Measurements from ENCODE around the gene LRRFIP1.
"Not testable (repeated sequence)": the region's sequence is repeated elsewhere in the genome, so short reads cannot be mapped to it uniquely, and the experiment has no call there.

Gene LRRFIP1

GRCh38 chr2:237592425-237592980, 34.9 kb upstream of the LRRFIP1 start:
- H3K4me1 ChIP-seq (ENCODE audit: control insufficient read depth, insufficient read depth, low read length) = peaks cover 27% of the 10 kb centered on the region
- H3K27me3 ChIP-seq (ENCODE audit: control insufficient read depth, insufficient read depth, low read length) = no peaks in the 10 kb centered on the region
- no peaks in the 10 kb centered on the region for H3K9me3 ChIP-seq (ENCODE audit: control insufficient read depth, low read length)
- no peaks in the 10 kb centered on the region for H3K36me3 ChIP-seq (ENCODE audit: control insufficient read depth, insufficient read depth, low read length)
- H3K4me3 ChIP-seq (ENCODE audit: low read length) = no peak overlapping the region
- H3K9ac ChIP-seq (ENCODE audit: low read length) = no peak overlapping the region

GRCh38 chr2:237593036-237593435, 34.4 kb upstream of the LRRFIP1 start:
- peaks cover 25% of the 10 kb centered on the region for H3K4me1 ChIP-seq (ENCODE audit: control insufficient read depth, insufficient read depth, low read length)
- no peaks in the 10 kb centered on the region for H3K36me3 ChIP-seq (ENCODE audit: control insufficient read depth, insufficient read depth, low read length)
- no peaks in the 10 kb centered on the region for H3K27me3 ChIP-seq (ENCODE audit: control insufficient read depth, insufficient read depth, low read length)
- H3K9me3 ChIP-seq (ENCODE audit: control insufficient read depth, low read length) = no peaks in the 10 kb centered on the region
- H3K9ac ChIP-seq (ENCODE audit: low read length) = no peak overlapping the region
- no peak overlapping the region for H3K4me3 ChIP-seq (ENCODE audit: low read length)

GRCh38 chr2:237593596-237594320, 33.6 kb upstream of the LRRFIP1 start:
- Histone ChIP-seq H3K4me1 (ENCODE audit: control insufficient read depth, insufficient read depth, low read length) (peaks cover 20% of the 10 kb centered on the region), H3K27me3 (ENCODE audit: control insufficient read depth, insufficient read depth, low read length) (no peaks in the 10 kb centered on the region), H3K9me3 (ENCODE audit: control insufficient read depth, low read length) (no peaks in the 10 kb centered on the region), H3K36me3 (ENCODE audit: control insufficient read depth, insufficient read depth, low read length) (no peaks in the 10 kb centered on the region), H3K9ac (ENCODE audit: low read length) (no peak overlapping the region), H3K4me3 (ENCODE audit: low read length) (no peak overlapping the region)

- no peaks in the 10 kb centered on the region for H3K27me3 ChIP-seq (ENCODE audit: control insufficient read depth, insufficient read depth, low read length)
- no peaks in the 10 kb centered on the region for H3K36me3 ChIP-seq (ENCODE audit: control insufficient read depth, insufficient read depth, low read length)
- no peak overlapping the region for H3K4me3 ChIP-seq (ENCODE audit: low read length)
- H3K9ac ChIP-seq (ENCODE audit: low read length) = no peak overlapping the region
- H3K9me3 ChIP-seq (ENCODE audit: control insufficient read depth, low read length) = no peaks in the 10 kb centered on the region
- H3K4me1 ChIP-seq (ENCODE audit: control insufficient read depth, insufficient read depth, low read length) = peaks cover 20% of the 10 kb centered on the region
These were observed 32.9 kb upstream of the LRRFIP1 start for GRCh38 chr2:237594514-237594871.

GRCh38 chr2:237595829-237596519, 31.4 kb upstream of the LRRFIP1 start:
- H3K9ac ChIP-seq (ENCODE audit: low read length); H3K9me3 ChIP-seq (ENCODE audit: control insufficient read depth, low read length); H3K27me3 ChIP-seq (ENCODE audit: control insufficient read depth, insufficient read depth, low read length); H3K36me3 ChIP-seq (ENCODE audit: control insufficient read depth, insufficient read depth, low read length); H3K4me3 ChIP-seq (ENCODE audit: low read length): not testable (repeated sequence)
- H3K4me1 ChIP-seq (ENCODE audit: control insufficient read depth, insufficient read depth, low read length) = peaks cover 29% of the 10 kb centered on the region

- Histone ChIP-seq H3K4me3 (ENCODE audit: low read length) (no peak overlapping the region), H3K36me3 (ENCODE audit: control insufficient read depth, insufficient read depth, low read length) (no peaks in the 10 kb centered on the region), H3K9me3 (ENCODE audit: control insufficient read depth, low read length) (no peaks in the 10 kb centered on the region), H3K4me1 (ENCODE audit: control insufficient read depth, insufficient read depth, low read length) (peaks cover 24% of the 10 kb centered on the region), H3K9ac (ENCODE audit: low read length) (no peak overlapping the region), H3K27me3 (ENCODE audit: control insufficient read depth, insufficient read depth, low read length) (no peaks in the 10 kb centered on the region)
These were observed 30.7 kb upstream of the LRRFIP1 start for GRCh38 chr2:237596520-237597195.

- Histone ChIP-seq H3K4me3 (ENCODE audit: low read length) (no peak overlapping the region), H3K9me3 (ENCODE audit: control insufficient read depth, low read length) (no peaks in the 10 kb centered on the region), H3K27me3 (ENCODE audit: control insufficient read depth, insufficient read depth, low read length) (no peaks in the 10 kb centered on the region), H3K36me3 (ENCODE audit: control insufficient read depth, insufficient read depth, low read length) (no peaks in the 10 kb centered on the region), H3K4me1 (ENCODE audit: control insufficient read depth, insufficient read depth, low read length) (peaks cover 24% of the 10 kb centered on the region), H3K9ac (ENCODE audit: low read length) (no peak overlapping the region)
These were observed 29.9 kb upstream of the LRRFIP1 start for GRCh38 chr2:237597196-237598145.

- Histone ChIP-seq H3K9ac (ENCODE audit: low read length) (no peak overlapping the region), H3K36me3 (ENCODE audit: control insufficient read depth, insufficient read depth, low read length) (no peaks in the 10 kb centered on the region), H3K4me1 (ENCODE audit: control insufficient read depth, insufficient read depth, low read length) (peaks cover 24% of the 10 kb centered on the region), H3K4me3 (ENCODE audit: low read length) (no peak overlapping the region), H3K27me3 (ENCODE audit: control insufficient read depth, insufficient read depth, low read length) (no peaks in the 10 kb centered on the region), H3K9me3 (ENCODE audit: control insufficient read depth, low read length) (no peaks in the 10 kb centered on the region)
These were observed 28.7 kb upstream of the LRRFIP1 start for GRCh38 chr2:237598468-237599208.

- Histone ChIP-seq H3K27me3 (ENCODE audit: control insufficient read depth, insufficient read depth, low read length) (no peaks in the 10 kb centered on the region), H3K9ac (ENCODE audit: low read length) (peak overlapping the region; percentile 1), H3K4me1 (ENCODE audit: control insufficient read depth, insufficient read depth, low read length) (peaks cover 25% of the 10 kb centered on the region), H3K36me3 (ENCODE audit: control insufficient read depth, insufficient read depth, low read length) (no peaks in the 10 kb centered on the region), H3K9me3 (ENCODE audit: control insufficient read depth, low read length) (no peaks in the 10 kb centered on the region), H3K4me3 (ENCODE audit: low read length) (no peak overlapping the region)
These were observed 27.8 kb upstream of the LRRFIP1 start for GRCh38 chr2:237599465-237600110.

GRCh38 chr2:237600205-237600846, 27.1 kb upstream of the LRRFIP1 start:
- H3K9me3 ChIP-seq (ENCODE audit: control insufficient read depth, low read length) = no peaks in the 10 kb centered on the region
- peak overlapping the region; percentile 1 for H3K9ac ChIP-seq (ENCODE audit: low read length)
- no peak overlapping the region for H3K4me3 ChIP-seq (ENCODE audit: low read length)
- peaks cover 17% of the 10 kb centered on the region for H3K4me1 ChIP-seq (ENCODE audit: control insufficient read depth, insufficient read depth, low read length)
- H3K36me3 ChIP-seq (ENCODE audit: control insufficient read depth, insufficient read depth, low read length) = no peaks in the 10 kb centered on the region
- no peaks in the 10 kb centered on the region for H3K27me3 ChIP-seq (ENCODE audit: control insufficient read depth, insufficient read depth, low read length)
